IMR-90 (cell line): ENCODE results near the gene RELL1.
A peak's percentile ranks its signal among the peaks of the same experiment; 100 is the strongest.

ENCODE experiments used
- BHLHE40 ChIP-seq: fragments of 150-350 bp; IDR thresholded peaks from 2 replicates; pipeline ENCODE4 v1.6.1; 2016; ENCODE audit warnings: mild to moderate bottlenecking, low read depth, low read length
- CEBPB ChIP-seq: IDR thresholded peaks from 2 replicates; pipeline ENCODE4 v1.6.1; 2012; ENCODE audit warnings: low read depth, low read length, improper control_type of control experiment
- CTCF ChIP-seq: conservative IDR thresholded peaks from 2 replicates; pipeline ENCODE4 v1.5.1; 2012; ENCODE audit warnings: mild to moderate bottlenecking, low read depth, low read length, improper control_type of control experiment
- ELK1 ChIP-seq: fragments of 150-350 bp; IDR thresholded peaks from 2 replicates; pipeline ENCODE4 v1.6.1; 2016; ENCODE audit warnings: low read depth, mild to moderate bottlenecking, low read length, moderate library complexity, borderline replicate concordance
- MAFK ChIP-seq: IDR thresholded peaks from 2 replicates; pipeline ENCODE4 v1.6.1; 2012; ENCODE audit warnings: low read depth, low read length, improper control_type of control experiment
- MAZ ChIP-seq: IDR thresholded peaks from 2 replicates; pipeline ENCODE4 v1.6.1; 2012; ENCODE audit warnings: low read depth, mild to moderate bottlenecking, low read length, improper control_type of control experiment, moderate library complexity, borderline replicate concordance
- MXI1 ChIP-seq: IDR thresholded peaks from 2 replicates; pipeline ENCODE4 v1.6.1; 2012; ENCODE audit warnings: low read depth, mild to moderate bottlenecking, low read length, moderate library complexity, borderline replicate concordance
- NFE2L2 ChIP-seq: fragments of 150-350 bp; IDR thresholded peaks from 2 replicates; pipeline ENCODE4 v1.6.1; 2016; ENCODE audit warnings: low read depth, mild to moderate bottlenecking, low read length
- POLR2A ChIP-seq: IDR thresholded peaks from 2 replicates; pipeline ENCODE4 v1.6.1; 2012; ENCODE audit warnings: mild to moderate bottlenecking, low read depth, low read length
- RAD21 ChIP-seq: IDR thresholded peaks from 2 replicates; pipeline ENCODE4 v1.6.1; 2012; ENCODE audit warnings: low read length, improper control_type of control experiment
- RCOR1 ChIP-seq: IDR thresholded peaks from 2 replicates; pipeline ENCODE4 v1.6.1; 2012; ENCODE audit warnings: mild to moderate bottlenecking, low read length, improper control_type of control experiment; ENCODE audit not compliant: insufficient replicate concordance
- SMC3 ChIP-seq: fragments of 150-350 bp; IDR thresholded peaks from 2 replicates; pipeline ENCODE4 v1.6.1; 2016; ENCODE audit warnings: low read depth, mild to moderate bottlenecking, antibody characterized with exemption, low read length, moderate library complexity

- TF ChIP-seq CTCF, result peak; percentile 89
- TF ChIP-seq POLR2A, result 0 out of 2 replicates have a peak, but pooled peaks have one; percentile 34
- TF ChIP-seq SMC3, result peak; percentile 97
- TF ChIP-seq CEBPB, result no peak
- no peak for TF ChIP-seq MAFK
- TF ChIP-seq RAD21, result peak; percentile 93
- no peak for TF ChIP-seq ELK1
- TF ChIP-seq MXI1, result peak; percentile 74; the same call in 1 of the 2 replicates
- TF ChIP-seq MAZ, result 0 out of 2 replicates have a peak, but pooled peaks have one; percentile 45
- no peak for TF ChIP-seq RCOR1
- no peak for TF ChIP-seq BHLHE40
- no peak for TF ChIP-seq NFE2L2
These were observed 83.1 kb downstream of the RELL1 start for GRCh38 chr4:37603070-37603468.
